Adipocyte (in vitro differentiated cells): ENCODE measurements around the gene HIF1AN.

Source experiments
- DNase-seq: peaks from one replicate; pipeline ENCODE4 v3.0.0-alpha.2; 2015; ENCODE audit warnings: low read depth
- H3K27me3 ChIP-seq: replicated peaks from 2 replicates; pipeline ENCODE4 v1.7.0; 2013; ENCODE audit warnings: mild to moderate bottlenecking, low read length, moderate library complexity; ENCODE audit not compliant: control insufficient read depth, insufficient read depth
- H3K36me3 ChIP-seq: 2 replicates; pipeline ENCODE4 v1.7.0; 2013; ENCODE audit warnings: low read length, mild to moderate bottlenecking, moderate library complexity; ENCODE audit not compliant: control insufficient read depth, insufficient read depth, severe bottlenecking
- H3K4me1 ChIP-seq: 2 replicates; pipeline ENCODE4 v1.7.0; 2013; ENCODE audit warnings: mild to moderate bottlenecking, low read length, moderate library complexity; ENCODE audit not compliant: control insufficient read depth, insufficient read depth
- H3K4me3 ChIP-seq: 2 replicates; pipeline ENCODE4 v1.7.0; 2013; ENCODE audit warnings: mild to moderate bottlenecking, low read length, moderate library complexity
- H3K9ac ChIP-seq: 2 replicates; pipeline ENCODE4 v1.7.0; 2013; ENCODE audit warnings: mild to moderate bottlenecking, low read length, moderate library complexity
- H3K9me3 ChIP-seq: 2 replicates; pipeline ENCODE4 v1.7.0; 2013; ENCODE audit warnings: mild to moderate bottlenecking, low read length, moderate library complexity; ENCODE audit not compliant: control insufficient read depth

The HIF1AN gene

DNA sequence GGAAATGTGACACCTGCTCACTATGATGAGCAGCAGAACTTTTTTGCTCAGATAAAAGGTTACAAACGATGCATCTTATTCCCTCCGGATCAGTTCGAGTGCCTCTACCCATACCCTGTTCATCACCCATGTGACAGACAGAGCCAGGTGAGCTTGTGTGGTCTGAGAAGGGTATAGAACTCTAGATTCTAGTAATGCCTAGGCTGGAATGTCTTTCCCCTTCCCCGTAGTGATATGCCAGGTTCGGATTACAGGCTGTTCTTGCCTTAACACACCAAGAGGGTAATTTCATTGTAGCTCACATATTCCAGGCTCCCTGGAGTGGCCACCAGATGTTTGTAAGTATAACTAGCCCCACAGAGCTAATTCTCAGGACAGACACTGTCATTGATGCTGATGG, 9.2 kb downstream of the HIF1AN start:
- H3K36me3 ChIP-seq, result peaks cover 92% of the 10 kb centered on the region

GRCh38 chr10:100551196-100551595, 15.5 kb downstream of the HIF1AN start:
- Histone ChIP-seq H3K9ac (no peak overlapping the region), H3K9me3 (no peaks in the 10 kb centered on the region), H3K27me3 (no peaks in the 10 kb centered on the region), H3K4me1 (no peaks in the 10 kb centered on the region), H3K36me3 (peaks cover 49% of the 10 kb centered on the region), H3K4me3 (no peak overlapping the region)
- no peak for DNase-seq

More for the DNA sequence above, 9.2 kb downstream of the HIF1AN start:
- H3K9ac ChIP-seq, result no peak overlapping the region
- H3K27me3 ChIP-seq, result no peaks in the 10 kb centered on the region
- H3K9me3 ChIP-seq, result no peaks in the 10 kb centered on the region
- no peak for DNase-seq
- no peaks in the 10 kb centered on the region for H3K4me1 ChIP-seq
- H3K4me3 ChIP-seq, result no peak overlapping the region

DNA sequence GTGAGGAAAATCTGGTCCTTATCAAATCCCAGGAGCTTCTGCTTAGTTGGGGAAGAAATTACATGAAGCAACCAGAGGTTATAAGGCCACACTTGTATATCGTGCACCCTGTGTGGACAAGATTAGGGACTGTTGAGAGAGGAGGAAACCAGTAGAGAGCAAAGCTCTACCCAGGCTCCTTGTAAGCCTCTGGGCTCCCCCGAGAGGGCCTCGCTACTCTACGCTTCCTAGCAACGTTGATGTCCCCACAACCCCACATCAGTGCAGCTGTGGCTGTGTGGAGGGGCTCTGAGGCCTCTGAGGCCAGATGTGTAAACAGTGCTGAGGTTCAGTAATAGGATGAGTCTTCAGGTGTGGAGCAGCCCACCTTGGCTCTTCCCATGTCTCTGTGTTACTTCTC, 16.0 kb downstream of the HIF1AN start:
- DNase-seq, result no peak
- no peaks in the 10 kb centered on the region for H3K9me3 ChIP-seq
- no peak overlapping the region for H3K9ac ChIP-seq
- no peak overlapping the region for H3K4me3 ChIP-seq
- H3K36me3 ChIP-seq, result peaks cover 50% of the 10 kb centered on the region
- H3K27me3 ChIP-seq, result no peaks in the 10 kb centered on the region
- H3K4me1 ChIP-seq, result no peaks in the 10 kb centered on the region

- Histone ChIP-seq H3K9ac (no peak overlapping the region), H3K4me3 (no peak overlapping the region), H3K9me3 (no peaks in the 10 kb centered on the region), H3K36me3 (peaks cover 35% of the 10 kb centered on the region), H3K27me3 (no peaks in the 10 kb centered on the region), H3K4me1 (no peaks in the 10 kb centered on the region)
- no peak for DNase-seq
These were observed 18.2 kb downstream of the HIF1AN start for GRCh38 chr10:100553929-100554328.

DNA sequence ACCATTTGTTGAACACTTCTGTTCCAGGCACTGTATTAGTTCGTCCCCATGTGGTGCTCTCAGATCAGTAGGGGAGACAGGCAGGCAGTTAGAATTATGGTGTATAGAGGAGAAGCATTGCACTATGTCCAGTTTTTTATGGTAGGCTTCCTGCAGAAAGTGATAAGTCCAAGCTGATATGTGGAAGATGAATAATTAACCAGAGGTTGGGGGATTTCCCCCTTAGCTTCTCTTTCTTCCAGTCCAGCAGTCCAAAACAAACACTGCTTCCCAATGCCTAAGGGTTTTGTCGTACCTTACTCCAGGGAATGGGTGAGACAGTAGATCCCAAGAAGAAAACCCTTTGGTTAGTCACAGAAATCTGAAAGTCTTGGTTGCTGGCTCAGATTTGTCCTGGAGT, 19.2 kb downstream of the HIF1AN start:
- Histone ChIP-seq H3K4me3 (no peak overlapping the region), H3K9ac (no peak overlapping the region), H3K27me3 (no peaks in the 10 kb centered on the region), H3K36me3 (peaks cover 25% of the 10 kb centered on the region), H3K9me3 (no peaks in the 10 kb centered on the region), H3K4me1 (no peaks in the 10 kb centered on the region)
- DNase-seq, result no peak

DNA sequence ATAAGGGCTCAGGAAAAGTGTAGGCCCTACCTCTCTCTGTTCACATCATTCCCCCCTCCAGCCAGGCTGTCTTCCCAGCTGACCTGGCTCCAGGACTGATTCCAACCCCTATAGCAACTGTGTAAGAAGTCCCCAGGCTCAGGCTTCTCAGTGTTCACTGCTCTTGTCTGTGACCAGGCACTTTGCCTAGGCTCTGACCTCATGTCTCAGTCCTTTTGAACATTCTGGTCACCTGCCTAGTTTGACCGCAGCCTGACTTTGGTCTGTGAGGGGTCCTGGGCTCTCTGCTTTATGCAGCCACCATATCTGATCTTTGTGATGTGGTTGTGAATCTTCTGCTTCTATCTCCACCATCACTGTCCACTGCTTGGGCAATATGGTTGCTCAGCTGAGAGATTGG, 24.5 kb downstream of the HIF1AN start:
- H3K9ac ChIP-seq, result no peak overlapping the region
- H3K9me3 ChIP-seq, result no peaks in the 10 kb centered on the region
- H3K27me3 ChIP-seq, result peaks cover 10% of the 10 kb centered on the region
- DNase-seq, result no peak
- no peak overlapping the region for H3K4me3 ChIP-seq
- peaks cover 14% of the 10 kb centered on the region for H3K36me3 ChIP-seq
- peaks cover 6% of the 10 kb centered on the region for H3K4me1 ChIP-seq

- Histone ChIP-seq H3K27me3 (peaks cover 18% of the 10 kb centered on the region), H3K4me3 (no peak overlapping the region), H3K9ac (no peak overlapping the region), H3K9me3 (no peaks in the 10 kb centered on the region), H3K4me1 (peaks cover 6% of the 10 kb centered on the region), H3K36me3 (peaks cover 12% of the 10 kb centered on the region)
- no peak for DNase-seq
These were observed 25.3 kb downstream of the HIF1AN start for GRCh38 chr10:100561005-100561404.

DNA sequence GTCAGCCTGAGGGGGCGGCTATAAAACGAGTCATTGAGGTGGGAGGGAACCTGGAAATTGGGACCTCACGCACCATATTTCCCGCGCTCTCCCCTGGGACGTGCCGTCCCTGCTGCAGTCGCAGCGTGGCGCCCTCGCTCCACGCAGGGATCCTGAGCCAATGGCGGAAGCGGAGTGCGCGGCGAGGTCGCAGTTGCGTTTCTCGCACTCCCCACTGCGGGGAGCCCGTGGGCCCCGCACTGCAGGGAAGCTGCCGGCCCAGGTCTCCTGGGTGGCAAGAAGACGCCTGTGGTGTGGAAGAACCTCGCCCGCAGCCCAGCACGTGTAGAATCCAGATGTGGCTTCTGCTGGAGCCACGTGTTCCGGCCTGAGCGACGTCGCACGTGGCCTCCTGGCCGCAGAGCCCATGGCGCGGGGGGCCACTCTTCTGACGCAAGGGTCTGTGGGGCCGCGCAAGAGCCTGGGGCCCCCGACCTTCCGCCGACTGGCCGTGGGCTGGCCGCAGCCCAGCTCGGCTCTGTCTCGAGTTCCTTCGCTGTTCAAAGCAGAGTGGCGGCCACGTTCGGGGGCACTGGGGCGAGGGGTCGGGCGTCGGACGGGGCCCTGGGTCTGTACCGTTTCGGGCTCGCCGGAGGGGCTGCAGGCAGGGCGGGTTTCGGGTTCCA, 26.4 kb downstream of the HIF1AN start:
- no peak overlapping the region for H3K4me3 ChIP-seq
- H3K36me3 ChIP-seq, result peaks cover 5% of the 10 kb centered on the region
- H3K9ac ChIP-seq, result no peak overlapping the region
- H3K27me3 ChIP-seq, result peaks cover 26% of the 10 kb centered on the region
- DNase-seq, result peak; percentile 64
- H3K4me1 ChIP-seq, result peaks cover 6% of the 10 kb centered on the region
- H3K9me3 ChIP-seq, result no peaks in the 10 kb centered on the region

DNA sequence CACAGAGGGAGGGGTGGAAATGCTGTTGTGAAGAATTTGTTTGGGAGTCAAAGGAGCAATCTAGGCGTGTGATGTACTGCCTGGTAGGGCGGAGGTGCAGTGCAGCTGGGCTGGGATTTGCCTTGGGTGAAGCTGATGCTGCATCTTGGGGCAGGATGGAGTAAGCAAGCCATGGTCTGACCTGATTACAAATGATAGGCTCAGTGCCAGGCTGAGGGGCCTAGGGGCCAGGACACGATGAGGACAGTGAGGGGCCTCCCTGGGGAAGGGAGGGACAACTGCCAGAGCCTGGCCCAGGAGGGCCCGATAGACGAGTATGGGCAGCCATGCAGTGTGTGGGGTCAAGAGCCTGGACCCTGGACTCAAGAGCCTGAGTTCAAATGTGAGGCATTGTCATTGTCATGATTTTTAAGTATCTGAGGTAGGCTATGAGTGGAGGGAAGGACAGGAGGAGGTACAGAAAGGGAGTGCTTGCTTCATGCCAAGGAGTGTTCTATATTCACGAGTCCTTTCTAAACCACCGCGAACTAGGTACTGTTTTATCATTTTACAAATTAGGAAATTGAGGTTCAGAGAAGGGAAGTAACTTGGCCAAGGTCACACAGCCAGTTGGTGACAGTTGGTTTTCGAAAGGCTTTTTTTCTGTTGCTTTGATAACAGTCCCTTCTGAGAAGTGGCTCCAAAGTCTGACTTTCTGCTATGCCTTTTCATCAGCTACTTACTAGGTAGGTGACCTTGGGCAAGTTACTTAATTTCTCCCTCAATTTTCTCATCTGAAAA, 29.7 kb downstream of the HIF1AN start:
- Histone ChIP-seq H3K9ac (no peak overlapping the region), H3K9me3 (no peaks in the 10 kb centered on the region), H3K27me3 (peaks cover 56% of the 10 kb centered on the region), H3K4me1 (peaks cover 6% of the 10 kb centered on the region), H3K36me3 (no peaks in the 10 kb centered on the region), H3K4me3 (no peak overlapping the region)
- no peak for DNase-seq

DNA sequence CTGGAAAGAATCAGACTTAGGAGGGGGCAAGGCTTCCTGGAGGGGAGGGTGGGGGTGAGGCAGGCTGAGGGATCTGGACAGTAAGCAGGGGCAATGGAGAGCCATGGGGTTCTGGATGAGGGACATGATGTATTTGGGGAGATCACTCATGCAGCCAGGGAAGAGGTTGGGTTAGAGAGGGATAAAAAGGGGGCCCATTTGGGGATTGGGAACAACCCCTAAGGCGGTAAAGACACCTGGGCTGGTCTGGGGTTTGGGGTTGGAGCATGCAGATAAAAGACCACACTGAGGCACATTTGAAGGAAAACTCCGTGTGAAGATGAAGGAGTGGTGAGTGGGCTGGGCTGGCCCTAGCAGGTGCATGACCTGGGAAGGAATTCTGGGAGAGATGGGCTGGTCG, 30.8 kb downstream of the HIF1AN start:
- no peak for DNase-seq
- Histone ChIP-seq H3K4me1 (peaks cover 6% of the 10 kb centered on the region), H3K9me3 (no peaks in the 10 kb centered on the region), H3K36me3 (no peaks in the 10 kb centered on the region), H3K9ac (no peak overlapping the region), H3K27me3 (peaks cover 65% of the 10 kb centered on the region), H3K4me3 (no peak overlapping the region)

DNA sequence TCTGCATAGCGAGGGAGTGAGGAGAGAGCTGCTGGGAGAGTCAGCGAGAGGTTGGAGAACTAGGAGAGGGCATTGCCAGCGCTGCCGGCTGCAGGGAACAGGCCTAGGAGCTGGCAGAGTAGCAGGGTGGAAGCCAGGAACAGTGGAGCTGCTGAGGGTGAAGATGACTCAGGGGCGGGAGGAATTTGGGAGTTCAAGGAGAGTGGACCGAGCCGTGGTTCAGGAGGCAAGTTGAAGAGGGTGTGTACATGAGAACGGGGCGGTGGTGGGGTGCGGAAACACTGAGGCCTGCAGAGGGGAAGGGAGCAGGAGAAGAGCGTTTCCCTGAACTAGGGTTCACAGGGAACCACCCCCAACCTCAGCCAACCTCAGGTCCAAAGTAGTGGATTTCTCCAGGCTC, 31.5 kb downstream of the HIF1AN start:
- DNase-seq, result no peak

More for the DNA sequence above, 31.5 kb downstream of the HIF1AN start:
- Histone ChIP-seq H3K4me1 (no peaks in the 10 kb centered on the region), H3K9ac (no peak overlapping the region), H3K4me3 (no peak overlapping the region), H3K27me3 (peaks cover 69% of the 10 kb centered on the region), H3K36me3 (no peaks in the 10 kb centered on the region), H3K9me3 (no peaks in the 10 kb centered on the region)
